Activated naive CD8-positive, alpha-beta T cell treated with anti-CD3 and anti-CD28 coated beads for 36 hours (primary cell): ENCODE data around the gene SYS1. TPM values are rescaled to one million over a fixed set of nuclear protein-coding genes. Genes with fewer than 3 reads are reported as not detected.

Experiments
- DNase-seq: peaks from one replicate; pipeline ENCODE4 v3.0.0; 2021
- H3K27ac Mint-ChIP-seq: one replicate; pipeline ENCODE4 v1.8.0; 2022; ENCODE audit warnings: mild to moderate bottlenecking, moderate library complexity, mixed read lengths
- H3K27me3 Mint-ChIP-seq: one replicate; pipeline ENCODE4 v1.8.0; 2022; ENCODE audit warnings: mild to moderate bottlenecking, mixed read lengths
- H3K36me3 Mint-ChIP-seq: one replicate; pipeline ENCODE4 v1.8.0; 2021; ENCODE audit warnings: mild to moderate bottlenecking, mixed read lengths
- H3K4me1 Mint-ChIP-seq: one replicate; pipeline ENCODE4 v1.8.0; 2021; ENCODE audit warnings: mixed read lengths
- H3K4me3 Mint-ChIP-seq: one replicate; pipeline ENCODE4 v1.8.0; 2022; ENCODE audit warnings: mild to moderate bottlenecking, moderate library complexity, mixed read lengths
- H3K9me3 Mint-ChIP-seq: one replicate; pipeline ENCODE4 v1.8.0; 2022; ENCODE audit warnings: mixed read lengths
- total RNA-seq, 2 experiments: library from RNA; stranded (reverse); gene quantifications; one replicate each; pipeline ENCODE4 v1.2.3, GENCODE V29; 2021

The SYS1 gene
- 10 to 100 TPM; 21.5 to 26.6 TPM for total RNA-seq

- DNase-seq = peak; percentile 99
- H3K27ac Mint-ChIP-seq = peak within 1 kb of the TSS; percentile 95
- H3K4me1 Mint-ChIP-seq = peaks cover 55% of the 10 kb centered on the region
- H3K36me3 Mint-ChIP-seq = peaks cover 10% of the 10 kb centered on the region
- no peaks in the 10 kb centered on the region for H3K9me3 Mint-ChIP-seq
- H3K27me3 Mint-ChIP-seq = no peaks in the 10 kb centered on the region
- H3K4me3 Mint-ChIP-seq = peak within 1 kb of the TSS; percentile 94
Observed at GRCh38 chr20:45362804-45363610, at the start of gene SYS1. SYS1 (plus strand) TSS chr20:45363156; CDS start chr20:45363532, 376 bp downstream.

- Mint-ChIP-seq H3K27me3 (peaks cover 80% of the 10 kb centered on the region), H3K4me1 (peaks cover 17% of the 10 kb centered on the region), H3K27ac (no peak overlapping the region), H3K9me3 (no peaks in the 10 kb centered on the region), H3K4me3 (no peak overlapping the region), H3K36me3 (no peaks in the 10 kb centered on the region)
- DNase-seq = no peak
Observed at GRCh38 chr20:45313943-45314342, 49.0 kb upstream of the SYS1 start.

- Mint-ChIP-seq H3K4me1 (peaks cover 26% of the 10 kb centered on the region), H3K36me3 (no peaks in the 10 kb centered on the region), H3K9me3 (no peaks in the 10 kb centered on the region), H3K4me3 (no peak overlapping the region), H3K27me3 (peaks cover 68% of the 10 kb centered on the region), H3K27ac (no peak overlapping the region)
- DNase-seq = no peak
Observed at GRCh38 chr20:45315672-45316071, 47.3 kb upstream of the SYS1 start.

- Mint-ChIP-seq H3K36me3 (no peaks in the 10 kb centered on the region), H3K4me1 (peaks cover 32% of the 10 kb centered on the region), H3K27me3 (peaks cover 60% of the 10 kb centered on the region), H3K9me3 (no peaks in the 10 kb centered on the region), H3K27ac (no peak overlapping the region), H3K4me3 (no peak overlapping the region)
- no peak for DNase-seq
Observed at GRCh38 chr20:45316150-45317080, 46.5 kb upstream of the SYS1 start.

GRCh38 chr20:45317826-45318225 is 45.1 kb upstream of the SYS1 start:
- Mint-ChIP-seq H3K4me3 (no peak overlapping the region), H3K36me3 (no peaks in the 10 kb centered on the region), H3K27me3 (peaks cover 46% of the 10 kb centered on the region), H3K9me3 (no peaks in the 10 kb centered on the region), H3K4me1 (peaks cover 33% of the 10 kb centered on the region), H3K27ac (peak overlapping the region; percentile 96)
- no peak for DNase-seq

- Mint-ChIP-seq H3K9me3 (no peaks in the 10 kb centered on the region), H3K36me3 (no peaks in the 10 kb centered on the region), H3K27ac (peak overlapping the region; percentile 96), H3K4me3 (no peak overlapping the region), H3K27me3 (peaks cover 40% of the 10 kb centered on the region), H3K4me1 (peaks cover 33% of the 10 kb centered on the region)
- DNase-seq = no peak
Observed at GRCh38 chr20:45318386-45318939, 44.5 kb upstream of the SYS1 start.

GRCh38 chr20:45318948-45319347 is 44.0 kb upstream of the SYS1 start:
- no peak for DNase-seq
- H3K27ac Mint-ChIP-seq = peak overlapping the region; percentile 96
- H3K4me1 Mint-ChIP-seq = peaks cover 33% of the 10 kb centered on the region
- peaks cover 35% of the 10 kb centered on the region for H3K27me3 Mint-ChIP-seq
- H3K36me3 Mint-ChIP-seq = no peaks in the 10 kb centered on the region
- peak overlapping the region; percentile 62 for H3K4me3 Mint-ChIP-seq
- no peaks in the 10 kb centered on the region for H3K9me3 Mint-ChIP-seq

GRCh38 chr20:45320948-45321595 is 41.9 kb upstream of the SYS1 start:
- H3K4me1 Mint-ChIP-seq = peaks cover 33% of the 10 kb centered on the region
- no peak for DNase-seq
- peaks cover 14% of the 10 kb centered on the region for H3K27me3 Mint-ChIP-seq
- H3K36me3 Mint-ChIP-seq = no peaks in the 10 kb centered on the region
- no peaks in the 10 kb centered on the region for H3K9me3 Mint-ChIP-seq
- no peak overlapping the region for H3K4me3 Mint-ChIP-seq
- H3K27ac Mint-ChIP-seq = peak overlapping the region; percentile 58

- no peak overlapping the region for H3K27ac Mint-ChIP-seq
- H3K4me1 Mint-ChIP-seq = peaks cover 29% of the 10 kb centered on the region
- no peaks in the 10 kb centered on the region for H3K27me3 Mint-ChIP-seq
- no peak for DNase-seq
- H3K36me3 Mint-ChIP-seq = peaks cover 4% of the 10 kb centered on the region
- no peaks in the 10 kb centered on the region for H3K9me3 Mint-ChIP-seq
- no peak overlapping the region for H3K4me3 Mint-ChIP-seq
Observed at GRCh38 chr20:45322952-45323383, 40.0 kb upstream of the SYS1 start.

GRCh38 chr20:45323731-45324130 is 39.2 kb upstream of the SYS1 start:
- no peak overlapping the region for H3K27ac Mint-ChIP-seq
- no peak overlapping the region for H3K4me3 Mint-ChIP-seq
- H3K27me3 Mint-ChIP-seq = no peaks in the 10 kb centered on the region
- H3K36me3 Mint-ChIP-seq = peaks cover 4% of the 10 kb centered on the region
- H3K9me3 Mint-ChIP-seq = no peaks in the 10 kb centered on the region
- H3K4me1 Mint-ChIP-seq = peaks cover 21% of the 10 kb centered on the region
- no peak for DNase-seq

GRCh38 chr20:45325371-45325770 is 37.6 kb upstream of the SYS1 start:
- peaks cover 10% of the 10 kb centered on the region for H3K4me1 Mint-ChIP-seq
- no peak overlapping the region for H3K4me3 Mint-ChIP-seq
- H3K36me3 Mint-ChIP-seq = peaks cover 11% of the 10 kb centered on the region
- no peak for DNase-seq
- no peak overlapping the region for H3K27ac Mint-ChIP-seq
- H3K9me3 Mint-ChIP-seq = no peaks in the 10 kb centered on the region
- no peaks in the 10 kb centered on the region for H3K27me3 Mint-ChIP-seq

GRCh38 chr20:45328451-45328850 is 34.5 kb upstream of the SYS1 start:
- no peak for DNase-seq
- Mint-ChIP-seq H3K4me1 (no peaks in the 10 kb centered on the region), H3K9me3 (no peaks in the 10 kb centered on the region), H3K27me3 (no peaks in the 10 kb centered on the region), H3K27ac (no peak overlapping the region), H3K36me3 (peaks cover 18% of the 10 kb centered on the region), H3K4me3 (no peak overlapping the region)

- Mint-ChIP-seq H3K4me1 (no peaks in the 10 kb centered on the region), H3K36me3 (peaks cover 19% of the 10 kb centered on the region)
Observed at GRCh38 chr20:45329497-45330319, 33.2 kb upstream of the SYS1 start.

GRCh38 chr20:45330476-45330875 is 32.5 kb upstream of the SYS1 start:
- H3K27ac Mint-ChIP-seq = no peak overlapping the region

More at GRCh38 chr20:45329497-45330319, 33.2 kb upstream of the SYS1 start:
- no peak overlapping the region for H3K4me3 Mint-ChIP-seq
- H3K27ac Mint-ChIP-seq = no peak overlapping the region
- H3K9me3 Mint-ChIP-seq = no peaks in the 10 kb centered on the region
- no peaks in the 10 kb centered on the region for H3K27me3 Mint-ChIP-seq
- no peak for DNase-seq

More at GRCh38 chr20:45330476-45330875, 32.5 kb upstream of the SYS1 start:
- H3K4me1 Mint-ChIP-seq = no peaks in the 10 kb centered on the region
- no peaks in the 10 kb centered on the region for H3K27me3 Mint-ChIP-seq
- H3K4me3 Mint-ChIP-seq = no peak overlapping the region
- DNase-seq = no peak
- H3K36me3 Mint-ChIP-seq = peaks cover 19% of the 10 kb centered on the region
- H3K9me3 Mint-ChIP-seq = no peaks in the 10 kb centered on the region
